ENCODE results near the gene TRIAP1. TPM values are rescaled to one million over a fixed set of nuclear protein-coding genes. Genes with fewer than 3 reads are reported as not detected.

Gene TRIAP1
- total RNA-seq, 1 experiment from 2014 or later, result 23.9 TPM

- ChIA-PET CTCF (interaction anchor here (0.7 kb wide), 1 partner anchor 31 kb away, joined by 3 read pairs; no protein-coding TSS in a partner anchor), POLR2A (interaction anchor here (0.6 to 1.0 kb wide), 4 partner anchors 10 to 100 kb away, joined by 3 to 8 read pairs (median 3); no protein-coding TSS in a partner anchor)
- Histone ChIP-seq H3K27ac (ENCODE audit: low read length) (no peak overlapping the region), H3K9me3 (ENCODE audit: control insufficient read depth, insufficient read depth, low read depth, low read length) (no peaks in the 10 kb centered on the region), H3K4me1 (ENCODE audit: control insufficient read depth, insufficient read depth, low read length) (peaks cover 20% of the 10 kb centered on the region), H3K36me3 (ENCODE audit: control insufficient read depth, insufficient read depth, low read length) (no peaks in the 10 kb centered on the region), H3K27me3 (ENCODE audit: control insufficient read depth, insufficient read depth, low read length) (no peaks in the 10 kb centered on the region), H3K4me3 (ENCODE audit: low read depth in 2 of 2, low read length in 2 of 2) (no peak overlapping the region)
- intact Hi-C loops (cut with micrococcal nuclease; ENCODE audit: unreplicated experiment), result no loop called here
- BruUV-seq (replicated peaks), result no TSS peak
- DNase-seq (ENCODE audit: low read depth, low spot score), result no peak
- TF ChIP-seq SIN3A (IDR thresholded peaks at IDR 0.05; ENCODE audit: borderline replicate concordance, insufficient read depth, low read depth, low read length) (no peak), POLR2AphosphoS5 (IDR thresholded peaks at IDR 0.05; ENCODE audit: low read depth, low read length) (no peak), CTCF (IDR thresholded peaks at IDR 0.05) (no peak), TCF7L2 (IDR thresholded peaks at IDR 0.05; ENCODE audit: low read depth, low read length) (no peak), REST (IDR thresholded peaks at IDR 0.05; ENCODE audit: insufficient read depth in 1 of 2, low read depth in 2 of 2, low read length in 1 of 2) (no peak)
- in situ Hi-C loops (cut with HindIII; ENCODE audit: low pct_unique_long_range_greater_than_20kb, low sequenced_read_pairs), result no loop called here
- no peak for ATAC-seq
These were observed 27.8 kb upstream of the TRIAP1 start for GRCh38 chr12:120473807-120474615.

GRCh38 chr12:120472521-120472920 lies 26.3 kb upstream of the TRIAP1 start:
- ChIA-PET POLR2A (no interaction called here), CTCF (no interaction called here)
- H3K4me3 ChIP-seq (ENCODE audit: low read depth in 2 of 2, low read length in 2 of 2), result no peak overlapping the region
- no peaks in the 10 kb centered on the region for H3K9me3 ChIP-seq (ENCODE audit: control insufficient read depth, insufficient read depth, low read depth, low read length)
- no peak for ATAC-seq
- no peak overlapping the region for H3K27ac ChIP-seq (ENCODE audit: low read length)
- intact Hi-C loops (cut with micrococcal nuclease; ENCODE audit: unreplicated experiment), result no loop called here
- BruUV-seq (replicated peaks), result TSS peak; percentile 45
- peaks cover 24% of the 10 kb centered on the region for H3K4me1 ChIP-seq (ENCODE audit: control insufficient read depth, insufficient read depth, low read length)
- in situ Hi-C loops (cut with HindIII; ENCODE audit: low pct_unique_long_range_greater_than_20kb, low sequenced_read_pairs), result no loop called here
- no peak for DNase-seq (ENCODE audit: low read depth, low spot score)
- H3K36me3 ChIP-seq (ENCODE audit: control insufficient read depth, insufficient read depth, low read length), result peaks cover 6% of the 10 kb centered on the region; the same call in 1 of the 2 replicates
- TF ChIP-seq POLR2AphosphoS5 (IDR thresholded peaks at IDR 0.05; ENCODE audit: low read depth, low read length) (no peak), SIN3A (IDR thresholded peaks at IDR 0.05; ENCODE audit: borderline replicate concordance, insufficient read depth, low read depth, low read length) (no peak), CTCF (IDR thresholded peaks at IDR 0.05) (no peak), TCF7L2 (IDR thresholded peaks at IDR 0.05; ENCODE audit: low read depth, low read length) (no peak), REST (IDR thresholded peaks at IDR 0.05; ENCODE audit: insufficient read depth in 1 of 2, low read depth in 2 of 2, low read length in 1 of 2) (no peak)
- H3K27me3 ChIP-seq (ENCODE audit: control insufficient read depth, insufficient read depth, low read length), result no peaks in the 10 kb centered on the region

All from Panc1 (cell line).